ENCODE data around the gene PRRT1B.

DNA sequence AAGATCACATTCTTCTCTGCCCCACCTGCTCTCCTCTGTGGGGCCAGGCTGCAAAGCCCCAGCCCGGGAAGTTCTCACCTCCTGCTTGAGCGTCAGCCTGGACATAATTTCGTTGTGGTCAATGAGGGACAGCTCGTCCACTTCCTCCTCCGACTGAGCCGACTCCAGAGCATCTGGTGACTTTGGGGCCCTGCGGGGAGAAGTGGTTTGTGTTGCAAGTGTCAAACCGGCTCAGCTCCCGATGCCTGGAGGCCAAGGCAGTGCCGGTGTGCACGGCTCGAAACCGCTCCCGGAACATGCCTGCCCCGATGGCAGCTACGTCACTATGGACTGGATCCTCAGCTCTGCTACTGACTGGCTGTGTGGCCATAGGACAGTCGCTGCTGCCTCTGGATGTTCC lies 52.8 kb downstream of the PRRT1B start:
- TF ChIP-seq POLR2A (IDR thresholded peaks at IDR 0.05; ENCODE audit: low read depth) (no peak), POLR2AphosphoS5 (IDR thresholded peaks at IDR 0.05) (peak in 1 of 2 donors; percentile 14), EP300 (IDR thresholded peaks at IDR 0.05) (no peak)
- TF ChIP-seq, protein P1, sequence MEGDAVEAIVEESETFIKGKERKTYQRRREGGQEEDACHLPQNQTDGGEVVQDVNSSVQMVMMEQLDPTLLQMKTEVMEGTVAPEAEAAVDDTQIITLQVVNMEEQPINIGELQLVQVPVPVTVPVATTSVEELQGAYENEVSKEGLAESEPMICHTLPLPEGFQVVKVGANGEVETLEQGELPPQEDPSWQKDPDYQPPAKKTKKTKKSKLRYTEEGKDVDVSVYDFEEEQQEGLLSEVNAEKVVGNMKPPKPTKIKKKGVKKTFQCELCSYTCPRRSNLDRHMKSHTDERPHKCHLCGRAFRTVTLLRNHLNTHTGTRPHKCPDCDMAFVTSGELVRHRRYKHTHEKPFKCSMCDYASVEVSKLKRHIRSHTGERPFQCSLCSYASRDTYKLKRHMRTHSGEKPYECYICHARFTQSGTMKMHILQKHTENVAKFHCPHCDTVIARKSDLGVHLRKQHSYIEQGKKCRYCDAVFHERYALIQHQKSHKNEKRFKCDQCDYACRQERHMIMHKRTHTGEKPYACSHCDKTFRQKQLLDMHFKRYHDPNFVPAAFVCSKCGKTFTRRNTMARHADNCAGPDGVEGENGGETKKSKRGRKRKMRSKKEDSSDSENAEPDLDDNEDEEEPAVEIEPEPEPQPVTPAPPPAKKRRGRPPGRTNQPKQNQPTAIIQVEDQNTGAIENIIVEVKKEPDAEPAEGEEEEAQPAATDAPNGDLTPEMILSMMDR (IDR thresholded peaks at IDR 0.05), result no peak

Measured in esophagus muscularis mucosa (tissue), 4 donors.